Neural cell (in vitro differentiated cells): ENCODE data around the gene CDR2. TPM values are rescaled to one million over a fixed set of nuclear protein-coding genes. Genes with fewer than 3 reads are reported as not detected.

Experiments used
- H2AFZ ChIP-seq: fragments of 200-600, 300-800 bp; sonication (generic), shearing (Covaris generic); 2 replicates; pipeline ENCODE4 v1.6.0; 2014; ENCODE audit warnings: low read depth, mild to moderate bottlenecking, antibody characterized with exemption, low read length, moderate library complexity
- H3F3A ChIP-seq: fragments of 200-600 bp; shearing (Covaris generic); 2 replicates; pipeline ENCODE4 v1.6.1; 2016; ENCODE audit warnings: mild to moderate bottlenecking, moderate library complexity, mixed read lengths, antibody characterized with exemption, low read length; ENCODE audit not compliant: insufficient read depth, poor library complexity, severe bottlenecking
- H3K27ac ChIP-seq: fragments of 200-600, 300-800 bp; sonication (generic), shearing (Covaris generic); 2 replicates; pipeline ENCODE4 v1.5.1; 2014; ENCODE audit warnings: mild to moderate bottlenecking, low read length, moderate library complexity
- H3K27me3 ChIP-seq: fragments of 300-800, 200-600 bp; sonication (generic), shearing (Covaris generic); 2 replicates; pipeline ENCODE4 v1.6.0; 2014; ENCODE audit warnings: mild to moderate bottlenecking, low read depth, low read length, moderate library complexity; ENCODE audit not compliant: insufficient read depth
- H3K36me3 ChIP-seq: fragments of 300-800, 200-600 bp; sonication (generic), shearing (Covaris generic); 2 replicates; pipeline ENCODE4 v1.5.1; 2014; ENCODE audit warnings: mild to moderate bottlenecking, antibody characterized with exemption, low read length, moderate library complexity; ENCODE audit not compliant: insufficient read depth
- H3K4me2 ChIP-seq: fragments of 300-800, 200-600 bp; sonication (generic), shearing (Covaris generic); 2 replicates; pipeline ENCODE4 v1.6.0; 2014; ENCODE audit warnings: mild to moderate bottlenecking, low read length
- H3K4me3 ChIP-seq: fragments of 300-800, 200-600 bp; sonication (generic), shearing (Covaris generic); 2 replicates; pipeline ENCODE4 v1.5.1; 2014; ENCODE audit warnings: mild to moderate bottlenecking, low read length, moderate library complexity
- H3K79me2 ChIP-seq: fragments of 200-600 bp; shearing (Covaris generic); replicated peaks from 2 replicates; pipeline ENCODE4 v1.6.0; 2014; ENCODE audit warnings: mild to moderate bottlenecking, low read length, moderate library complexity; ENCODE audit not compliant: insufficient read depth
- H3K9ac ChIP-seq: fragments of 300-800, 200-600 bp; sonication (generic), shearing (Covaris generic); 2 replicates; pipeline ENCODE4 v1.6.1; 2016; ENCODE audit warnings: mild to moderate bottlenecking, low read length, mixed read lengths
- H3K9me2 ChIP-seq: fragments of 200-600 bp; shearing (Covaris generic); 2 replicates; pipeline ENCODE4 v1.6.1; 2016; ENCODE audit warnings: mild to moderate bottlenecking, low read length, mixed read lengths; ENCODE audit not compliant: insufficient read depth
- H3K9me3 ChIP-seq: fragments of 200-600, 300-800 bp; sonication (generic), shearing (Covaris generic); 2 replicates; pipeline ENCODE4 v1.6.1; 2016; ENCODE audit warnings: mild to moderate bottlenecking, mixed run types, low read length, moderate library complexity, mixed read lengths
- H4K20me1 ChIP-seq: fragments of 200-600 bp; shearing (Covaris generic); 2 replicates; pipeline ENCODE4 v1.6.1; 2016; ENCODE audit warnings: mild to moderate bottlenecking, mixed run types; ENCODE audit not compliant: insufficient read depth
- EP300 ChIP-seq: fragments of 450-650 bp; conservative IDR thresholded peaks from 2 replicates; pipeline ENCODE4 v1.6.1; 2014; ENCODE audit warnings: antibody characterized with exemption, mild to moderate bottlenecking, moderate library complexity; ENCODE audit not compliant: poor library complexity, severe bottlenecking
- EZH2 ChIP-seq: fragments of 200-600, 300-800 bp; shearing (Covaris generic), sonication (generic); IDR thresholded peaks from 2 replicates; pipeline ENCODE4 v1.6.1; 2014; ENCODE audit warnings: antibody characterized with exemption, low read length, borderline replicate concordance, mild to moderate bottlenecking; ENCODE audit not compliant: insufficient read depth, poor library complexity, severe bottlenecking
- MXI1 ChIP-seq: fragments of 450-650 bp; conservative IDR thresholded peaks from 2 replicates; pipeline ENCODE4 v1.6.1; 2014; ENCODE audit warnings: antibody characterized with exemption, mild to moderate bottlenecking; ENCODE audit not compliant: poor library complexity, severe bottlenecking
- POLR2AphosphoS5 ChIP-seq: IDR thresholded peaks from 2 replicates; pipeline ENCODE4 v1.6.1; 2012
- RAD21 ChIP-seq: fragments of 450-650 bp; conservative IDR thresholded peaks from 2 replicates; pipeline ENCODE4 v1.6.1; 2014; ENCODE audit warnings: antibody characterized with exemption, mild to moderate bottlenecking, moderate library complexity
- SMC3 ChIP-seq: fragments of 450-650 bp; conservative IDR thresholded peaks from 2 replicates; pipeline ENCODE4 v1.6.1; 2014; ENCODE audit warnings: antibody characterized with exemption, mild to moderate bottlenecking, moderate library complexity; ENCODE audit not compliant: poor library complexity
- TAF1 ChIP-seq: IDR thresholded peaks from 2 replicates; pipeline ENCODE4 v1.6.1; 2012; ENCODE audit warnings: low read depth
- polyA plus RNA-seq: library from polyadenylated mRNA; depleted of rRNA; stranded (reverse); fragments of >200 nt; gene quantifications from 2 replicates; pipeline ENCODE4 v1.2.3, GENCODE V29; 2014
- TF ChIP-seq, protein P1 (sequence below): fragments of 450-650 bp; IDR thresholded peaks from 2 replicates; pipeline ENCODE4 v1.5.1; 2014; ENCODE audit warnings: antibody characterized with exemption, mild to moderate bottlenecking, moderate library complexity; ENCODE audit not compliant: poor library complexity, severe bottlenecking
- TF ChIP-seq, protein P2 (sequence below): IDR thresholded peaks from 2 replicates; pipeline ENCODE4 v1.6.1; 2012; ENCODE audit warnings: borderline replicate concordance

Gene CDR2
- polyA plus RNA-seq, 1 donor from 2014 or later = 17.8 TPM

DNA sequence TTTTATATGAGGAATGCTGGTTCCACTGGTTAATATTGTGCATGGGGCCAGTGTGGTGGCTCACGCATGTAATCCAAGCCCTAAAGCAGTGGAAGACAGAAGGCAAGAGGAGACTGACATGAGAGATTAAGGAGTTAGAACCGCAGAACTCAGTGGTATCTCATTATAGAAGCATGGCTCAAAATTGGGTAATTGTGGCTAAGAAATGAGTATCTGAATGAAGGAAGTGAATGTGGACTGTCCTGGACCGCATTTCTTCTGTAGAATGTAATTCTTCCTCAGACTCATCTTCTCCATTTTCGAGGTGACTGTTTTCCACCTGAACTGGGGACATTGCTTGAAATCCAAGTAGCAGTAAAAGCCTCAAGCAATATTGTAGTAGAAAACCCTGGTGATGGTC, 42.6 kb upstream of the CDR2 start:
- no peak overlapping the region for H3K9ac ChIP-seq
- no peak overlapping the region for H3K4me2 ChIP-seq
- H3K79me2 ChIP-seq = no peaks in the 10 kb centered on the region
- no peaks in the 10 kb centered on the region for H3K9me3 ChIP-seq
- H4K20me1 ChIP-seq = no peaks in the 10 kb centered on the region
- TF ChIP-seq TAF1 (no peak), MXI1 (no peak), RAD21 (no peak), EP300 (no peak), EZH2 (no peak), SMC3 (no peak), POLR2AphosphoS5 (no peak)
- TF ChIP-seq, protein P1, sequence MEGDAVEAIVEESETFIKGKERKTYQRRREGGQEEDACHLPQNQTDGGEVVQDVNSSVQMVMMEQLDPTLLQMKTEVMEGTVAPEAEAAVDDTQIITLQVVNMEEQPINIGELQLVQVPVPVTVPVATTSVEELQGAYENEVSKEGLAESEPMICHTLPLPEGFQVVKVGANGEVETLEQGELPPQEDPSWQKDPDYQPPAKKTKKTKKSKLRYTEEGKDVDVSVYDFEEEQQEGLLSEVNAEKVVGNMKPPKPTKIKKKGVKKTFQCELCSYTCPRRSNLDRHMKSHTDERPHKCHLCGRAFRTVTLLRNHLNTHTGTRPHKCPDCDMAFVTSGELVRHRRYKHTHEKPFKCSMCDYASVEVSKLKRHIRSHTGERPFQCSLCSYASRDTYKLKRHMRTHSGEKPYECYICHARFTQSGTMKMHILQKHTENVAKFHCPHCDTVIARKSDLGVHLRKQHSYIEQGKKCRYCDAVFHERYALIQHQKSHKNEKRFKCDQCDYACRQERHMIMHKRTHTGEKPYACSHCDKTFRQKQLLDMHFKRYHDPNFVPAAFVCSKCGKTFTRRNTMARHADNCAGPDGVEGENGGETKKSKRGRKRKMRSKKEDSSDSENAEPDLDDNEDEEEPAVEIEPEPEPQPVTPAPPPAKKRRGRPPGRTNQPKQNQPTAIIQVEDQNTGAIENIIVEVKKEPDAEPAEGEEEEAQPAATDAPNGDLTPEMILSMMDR = no peak
- TF ChIP-seq, protein P2, sequence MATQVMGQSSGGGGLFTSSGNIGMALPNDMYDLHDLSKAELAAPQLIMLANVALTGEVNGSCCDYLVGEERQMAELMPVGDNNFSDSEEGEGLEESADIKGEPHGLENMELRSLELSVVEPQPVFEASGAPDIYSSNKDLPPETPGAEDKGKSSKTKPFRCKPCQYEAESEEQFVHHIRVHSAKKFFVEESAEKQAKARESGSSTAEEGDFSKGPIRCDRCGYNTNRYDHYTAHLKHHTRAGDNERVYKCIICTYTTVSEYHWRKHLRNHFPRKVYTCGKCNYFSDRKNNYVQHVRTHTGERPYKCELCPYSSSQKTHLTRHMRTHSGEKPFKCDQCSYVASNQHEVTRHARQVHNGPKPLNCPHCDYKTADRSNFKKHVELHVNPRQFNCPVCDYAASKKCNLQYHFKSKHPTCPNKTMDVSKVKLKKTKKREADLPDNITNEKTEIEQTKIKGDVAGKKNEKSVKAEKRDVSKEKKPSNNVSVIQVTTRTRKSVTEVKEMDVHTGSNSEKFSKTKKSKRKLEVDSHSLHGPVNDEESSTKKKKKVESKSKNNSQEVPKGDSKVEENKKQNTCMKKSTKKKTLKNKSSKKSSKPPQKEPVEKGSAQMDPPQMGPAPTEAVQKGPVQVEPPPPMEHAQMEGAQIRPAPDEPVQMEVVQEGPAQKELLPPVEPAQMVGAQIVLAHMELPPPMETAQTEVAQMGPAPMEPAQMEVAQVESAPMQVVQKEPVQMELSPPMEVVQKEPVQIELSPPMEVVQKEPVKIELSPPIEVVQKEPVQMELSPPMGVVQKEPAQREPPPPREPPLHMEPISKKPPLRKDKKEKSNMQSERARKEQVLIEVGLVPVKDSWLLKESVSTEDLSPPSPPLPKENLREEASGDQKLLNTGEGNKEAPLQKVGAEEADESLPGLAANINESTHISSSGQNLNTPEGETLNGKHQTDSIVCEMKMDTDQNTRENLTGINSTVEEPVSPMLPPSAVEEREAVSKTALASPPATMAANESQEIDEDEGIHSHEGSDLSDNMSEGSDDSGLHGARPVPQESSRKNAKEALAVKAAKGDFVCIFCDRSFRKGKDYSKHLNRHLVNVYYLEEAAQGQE = no peak
- no peaks in the 10 kb centered on the region for H3K9me2 ChIP-seq
- no peak overlapping the region for H3K4me3 ChIP-seq
- H2AFZ ChIP-seq = no peak overlapping the region
- no peak overlapping the region for H3K27ac ChIP-seq
- H3K36me3 ChIP-seq = no peaks in the 10 kb centered on the region
- no peaks in the 10 kb centered on the region for H3K27me3 ChIP-seq
- no peaks in the 10 kb centered on the region for H3F3A ChIP-seq

DNA sequence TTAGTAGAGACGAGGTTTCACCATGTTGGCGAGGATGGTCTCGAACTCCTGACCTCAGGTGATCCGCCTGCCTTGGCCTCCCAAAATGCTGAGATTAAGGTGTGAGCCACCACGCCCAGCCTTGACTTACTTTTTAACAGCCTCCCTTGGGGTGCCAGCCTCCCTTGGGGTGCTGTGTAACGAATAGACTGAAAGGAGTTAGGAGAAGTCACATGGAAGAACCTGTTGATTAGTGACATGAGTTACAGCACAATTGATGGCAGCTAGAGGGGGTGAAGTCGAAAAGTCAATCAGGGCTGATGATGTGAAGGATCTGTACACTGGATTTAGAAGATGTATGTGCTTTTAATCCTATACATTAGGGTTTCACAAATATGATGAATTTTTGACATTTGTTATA, 39.4 kb upstream of the CDR2 start:
- Histone ChIP-seq H3K4me3 (no peak overlapping the region), H3K9me3 (no peaks in the 10 kb centered on the region), H3K9me2 (no peaks in the 10 kb centered on the region), H4K20me1 (no peaks in the 10 kb centered on the region), H3K27ac (no peak overlapping the region), H3K4me2 (no peak overlapping the region), H3F3A (no peaks in the 10 kb centered on the region), H2AFZ (no peak overlapping the region), H3K9ac (no peak overlapping the region), H3K27me3 (no peaks in the 10 kb centered on the region), H3K79me2 (no peaks in the 10 kb centered on the region), H3K36me3 (no peaks in the 10 kb centered on the region)
- no peak for TF ChIP-seq POLR2AphosphoS5
- TF ChIP-seq, protein P1 = no peak
- TF ChIP-seq RAD21 = no peak
- no peak for TF ChIP-seq EP300
- TF ChIP-seq MXI1 = no peak
- no peak for TF ChIP-seq SMC3
- no peak for TF ChIP-seq TAF1
